Medulla oblongata (tissue), 1 donor: ENCODE results near the gene NPLOC4.
"Not testable (repeated sequence)": the region's sequence is repeated elsewhere in the genome, so short reads cannot be mapped to it uniquely, and the experiment has no call there.

ENCODE experiments used
- DNase-seq: peaks from one replicate; pipeline ENCODE4 v3.0.0-alpha.2; 2015; ENCODE audit errors: extremely low spot score

NPLOC4 gene

DNA sequence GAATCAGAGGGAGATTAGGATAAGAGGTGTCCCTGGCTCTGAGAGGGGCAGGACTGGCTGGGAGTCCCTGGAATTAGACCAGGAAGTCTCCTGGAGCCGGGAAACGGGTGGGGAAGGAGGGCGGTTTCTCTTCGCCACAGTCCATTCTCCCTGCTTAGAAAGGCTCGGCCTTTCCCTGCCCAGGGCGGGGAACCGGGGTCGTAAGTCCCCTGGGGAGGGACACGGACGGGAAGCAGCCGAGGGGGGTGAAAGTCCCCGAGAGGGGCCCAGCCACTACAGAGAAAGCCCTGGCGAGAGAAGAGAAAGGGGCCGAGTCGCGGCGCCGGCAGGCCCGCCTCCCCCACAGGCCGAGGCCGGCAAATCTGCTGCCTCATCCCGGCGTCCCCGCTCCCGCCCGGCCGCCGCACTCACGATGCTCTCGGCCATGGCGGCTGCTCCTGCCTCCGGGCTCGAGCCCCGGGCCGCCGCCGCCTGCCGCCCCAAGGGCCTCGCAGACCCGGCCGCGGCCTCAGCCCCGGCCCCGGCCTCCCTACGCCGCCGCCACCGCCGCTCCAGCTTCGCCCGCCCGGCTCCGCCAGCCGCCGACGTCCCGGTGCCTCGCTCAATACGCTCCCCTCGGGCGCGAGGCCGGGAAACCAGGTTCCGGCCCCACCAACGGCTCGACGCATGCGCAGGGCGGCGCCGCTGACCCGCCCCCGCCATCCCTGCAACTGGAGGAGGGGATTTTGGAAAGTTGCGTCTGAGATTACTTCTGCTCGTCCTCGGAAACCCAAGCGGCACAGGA lies at the start of gene NPLOC4, which contains the start of gene TSPAN10:
NPLOC4 (minus strand) TSS at position 608 of the 784 bp plus-strand sequence; CDS start at position 426, 182 bp downstream.
TSPAN10 (plus strand) TSS at position 692 of the 784 bp plus-strand sequence. CDS start 5,217 bp downstream, outside the sequence.
- peak; percentile 81 for DNase-seq

DNA sequence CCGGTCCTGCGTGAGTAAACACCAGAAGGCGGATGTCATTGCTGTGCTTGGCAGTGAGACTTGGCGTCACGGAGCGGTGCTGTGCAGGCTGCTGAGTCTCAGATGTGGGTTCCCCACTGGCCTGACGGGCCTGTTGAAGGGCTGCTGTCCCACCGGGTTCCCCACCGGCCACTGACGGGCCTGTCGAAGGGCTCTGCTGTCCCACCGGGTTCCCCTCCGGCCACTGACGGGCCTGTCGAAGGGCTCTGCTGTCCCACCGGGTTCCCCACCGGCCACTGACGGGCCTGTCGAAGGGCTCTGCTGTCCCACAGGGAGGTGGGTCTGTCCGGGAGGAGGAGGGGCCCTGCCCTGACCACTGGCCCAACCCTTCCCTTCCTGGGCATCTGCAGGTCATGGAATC lies 49.7 kb upstream of the NPLOC4 start:
- no peak for DNase-seq

DNA sequence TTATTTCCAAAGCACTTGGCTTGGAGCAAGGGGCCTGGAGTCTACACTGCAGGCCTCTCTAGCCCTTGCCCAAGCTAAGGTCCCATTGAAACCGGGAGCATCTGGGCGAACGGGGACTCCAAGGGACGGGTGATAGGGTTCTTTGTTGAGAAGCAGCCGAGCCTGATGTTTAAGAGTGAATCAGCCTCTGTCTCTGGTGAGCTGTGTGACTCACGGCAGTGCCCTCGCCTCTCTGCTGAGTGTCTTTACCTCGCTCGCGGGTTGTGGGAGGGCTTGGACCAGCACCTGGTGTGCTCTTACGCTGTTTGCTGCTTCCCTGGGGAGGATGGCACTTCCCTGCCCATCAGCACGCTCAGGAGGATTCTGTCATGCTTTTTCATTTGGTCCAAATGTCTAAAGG lies 48.2 kb upstream of the NPLOC4 start:
- no peak for DNase-seq

DNA sequence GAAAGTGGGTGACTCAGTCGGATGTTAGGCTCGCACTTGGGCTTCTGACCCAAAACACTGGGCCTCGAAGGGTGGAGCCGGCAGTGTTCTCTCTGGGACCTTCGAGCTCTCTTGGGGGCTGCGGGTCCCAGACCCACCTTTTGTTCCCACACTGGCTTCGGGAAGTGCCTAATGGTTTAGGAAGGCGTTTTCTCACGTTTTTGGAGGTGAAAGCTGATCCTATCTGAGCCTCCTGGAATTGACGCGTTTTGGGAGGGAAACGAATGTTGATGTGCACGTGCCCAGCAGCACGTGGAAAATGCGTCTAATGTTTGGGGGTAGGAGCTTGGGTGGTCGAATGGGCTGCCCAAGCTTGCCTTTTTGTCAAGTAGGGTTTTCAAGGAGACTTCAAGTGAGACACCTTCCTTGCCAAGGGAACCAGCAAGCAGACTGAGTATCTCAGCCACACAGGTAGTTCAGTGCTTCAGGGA lies 47.6 kb upstream of the NPLOC4 start:
- no peak for DNase-seq

DNA sequence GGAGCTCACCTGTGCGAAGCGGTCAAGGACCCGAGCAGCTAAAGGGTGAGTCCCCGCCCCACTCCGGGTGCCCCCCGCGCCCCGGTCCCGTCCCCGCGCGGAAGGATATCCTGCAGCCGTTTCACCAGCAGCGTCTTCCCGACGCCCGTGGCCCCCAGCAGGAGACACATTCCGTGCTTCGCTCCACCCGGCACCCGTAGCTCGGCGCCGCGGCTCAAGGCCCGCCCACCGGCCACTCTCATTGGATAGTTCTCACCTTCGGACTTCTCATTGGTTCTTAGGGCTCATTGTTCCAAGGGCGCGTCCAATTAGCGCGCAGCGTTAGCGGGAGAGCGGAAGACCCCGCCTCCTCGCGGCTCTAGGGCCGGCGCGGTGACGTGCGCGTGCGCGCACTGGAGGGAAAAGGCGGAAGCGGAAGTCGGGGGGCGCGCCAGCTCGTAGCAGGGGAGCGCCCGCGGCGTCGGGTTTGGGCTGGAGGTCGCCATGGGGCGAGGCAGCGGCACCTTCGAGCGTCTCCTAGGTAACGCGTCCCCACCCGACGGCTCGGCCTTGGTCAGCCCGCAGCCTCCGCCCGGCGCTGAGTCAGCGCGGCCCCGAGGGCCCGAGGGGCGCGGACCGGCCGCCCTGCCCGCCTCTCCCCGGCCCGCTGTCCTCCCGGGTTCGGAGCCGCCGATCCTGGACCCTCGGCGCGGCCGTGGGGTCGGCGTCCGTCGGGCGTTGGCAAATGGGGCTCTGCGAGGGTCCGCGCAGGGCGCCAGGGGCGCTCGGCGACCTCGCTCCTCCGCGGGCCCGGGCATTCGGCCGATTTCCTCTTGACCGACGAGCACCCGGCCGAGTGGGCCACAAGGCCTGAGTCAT lies 46.9 kb upstream of the NPLOC4 start, which contains the start of the genes ARL16 and HGS:
ARL16 (minus strand) TSS at position 214 of the 858 bp plus-strand sequence; CDS start at position 170, 44 bp downstream.
HGS (plus strand) TSS at position 428 of the 858 bp plus-strand sequence; CDS start at position 484, 56 bp downstream.
- DNase-seq: peak; percentile 99

DNA sequence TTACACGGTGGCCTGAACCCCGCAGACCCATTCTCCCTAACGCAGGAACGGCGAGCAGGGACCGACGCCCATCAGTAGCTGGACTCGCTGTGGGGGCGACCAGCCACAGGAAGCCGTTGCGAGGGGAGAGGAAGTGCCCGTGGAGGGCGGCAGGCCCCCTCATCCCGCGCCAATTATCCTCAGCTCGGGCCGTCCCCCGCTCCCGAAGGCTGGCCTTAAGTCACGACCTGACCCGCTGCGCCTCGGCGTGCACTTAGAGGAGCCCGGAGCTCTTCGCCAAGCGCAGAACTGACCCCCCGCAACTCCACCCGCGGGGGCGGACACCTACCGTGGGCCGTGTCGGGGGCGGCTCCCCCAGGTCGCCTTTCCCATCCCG lies 46.3 kb upstream of the NPLOC4 start:
- no peak for DNase-seq

DNA sequence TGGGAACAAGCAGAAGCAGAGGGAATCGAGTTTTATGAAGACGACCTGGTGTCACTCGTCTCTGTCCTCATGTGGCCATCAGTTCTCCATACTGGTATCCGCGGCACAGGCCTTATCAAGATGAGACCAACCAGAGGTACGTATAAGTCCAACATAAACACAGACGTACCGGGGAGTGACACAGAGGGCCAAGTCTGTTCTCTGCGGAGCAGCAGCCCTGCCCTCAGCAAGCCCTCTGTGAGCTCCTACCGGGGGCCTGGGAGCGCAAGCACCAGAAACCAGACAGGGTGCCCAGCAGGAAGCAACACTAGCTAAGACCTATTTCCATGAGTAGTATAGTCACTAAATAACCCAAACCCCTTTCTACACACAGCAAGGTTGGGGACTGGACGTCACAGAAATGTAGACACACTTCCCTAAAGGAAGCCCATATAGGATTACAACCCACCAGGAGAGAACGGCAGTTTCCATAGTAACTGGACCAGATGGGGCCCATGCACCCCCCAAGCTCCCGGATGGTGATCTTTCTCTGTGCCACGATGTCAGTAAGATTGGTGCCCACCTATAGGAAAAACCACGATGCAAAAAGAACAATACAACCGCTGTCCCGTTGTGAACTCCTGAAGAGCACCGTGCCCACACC lies 45.8 kb upstream of the NPLOC4 start:
- DNase-seq: no peak

DNA sequence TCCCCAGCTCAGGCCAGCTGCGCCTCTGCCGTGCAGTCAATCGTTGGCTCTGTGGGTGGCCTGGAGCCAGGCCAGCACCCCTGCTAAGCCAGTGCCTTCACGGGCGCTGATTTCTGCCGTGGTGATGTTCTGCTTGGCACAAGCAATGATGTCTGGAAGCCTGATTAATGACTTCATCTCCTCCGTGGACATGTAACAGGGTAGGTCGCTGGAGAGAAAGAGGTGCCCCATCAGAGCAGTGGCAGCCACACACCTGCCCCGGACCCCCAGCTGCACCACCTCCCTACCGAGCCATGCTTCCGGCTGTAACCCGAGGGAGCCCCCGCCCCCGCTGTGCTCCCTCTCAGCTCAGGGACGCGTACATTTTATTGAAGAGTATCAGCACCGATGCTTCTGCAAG lies 44.8 kb upstream of the NPLOC4 start:
- no peak for DNase-seq

DNA sequence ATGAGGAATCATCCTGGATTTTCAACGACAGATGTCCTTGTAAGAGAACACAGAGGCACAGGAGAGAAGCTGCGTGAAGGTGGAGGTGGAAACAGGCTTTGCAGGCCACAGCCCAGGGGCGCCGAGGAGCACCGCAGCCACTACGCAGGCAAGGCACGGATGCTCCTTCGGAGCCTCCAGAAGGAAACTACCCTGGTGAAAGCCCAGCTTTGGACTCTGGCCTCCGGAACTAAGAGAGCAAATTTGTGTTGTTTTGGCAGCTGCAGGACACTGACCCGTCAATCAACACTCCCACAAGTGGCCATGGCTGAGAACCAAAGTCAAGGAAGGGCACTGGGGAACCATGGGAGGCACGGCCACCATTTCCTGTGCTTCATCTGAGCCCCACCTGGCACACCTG lies 43.2 kb upstream of the NPLOC4 start:
- no peak for DNase-seq

DNA sequence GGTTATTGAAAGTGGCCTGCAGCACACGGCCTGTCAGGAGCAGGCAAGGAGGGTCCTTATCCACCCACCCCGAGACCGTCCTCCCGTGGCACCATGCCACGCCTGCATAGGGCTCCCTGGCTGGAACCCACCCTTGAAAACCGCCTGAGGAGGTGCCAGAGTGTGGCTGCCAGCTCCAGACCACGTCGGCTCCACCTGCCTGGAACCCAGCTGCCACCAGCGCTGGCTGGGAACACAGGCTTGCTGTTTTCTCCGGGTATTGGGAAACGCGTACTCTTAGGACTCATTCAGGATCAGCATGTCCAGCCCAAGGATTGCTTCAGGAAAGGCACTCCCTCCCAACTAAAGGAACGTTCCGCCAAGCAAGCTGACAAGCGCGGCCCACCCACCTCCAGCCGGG lies 40.0 kb upstream of the NPLOC4 start:
- no peak for DNase-seq

DNA sequence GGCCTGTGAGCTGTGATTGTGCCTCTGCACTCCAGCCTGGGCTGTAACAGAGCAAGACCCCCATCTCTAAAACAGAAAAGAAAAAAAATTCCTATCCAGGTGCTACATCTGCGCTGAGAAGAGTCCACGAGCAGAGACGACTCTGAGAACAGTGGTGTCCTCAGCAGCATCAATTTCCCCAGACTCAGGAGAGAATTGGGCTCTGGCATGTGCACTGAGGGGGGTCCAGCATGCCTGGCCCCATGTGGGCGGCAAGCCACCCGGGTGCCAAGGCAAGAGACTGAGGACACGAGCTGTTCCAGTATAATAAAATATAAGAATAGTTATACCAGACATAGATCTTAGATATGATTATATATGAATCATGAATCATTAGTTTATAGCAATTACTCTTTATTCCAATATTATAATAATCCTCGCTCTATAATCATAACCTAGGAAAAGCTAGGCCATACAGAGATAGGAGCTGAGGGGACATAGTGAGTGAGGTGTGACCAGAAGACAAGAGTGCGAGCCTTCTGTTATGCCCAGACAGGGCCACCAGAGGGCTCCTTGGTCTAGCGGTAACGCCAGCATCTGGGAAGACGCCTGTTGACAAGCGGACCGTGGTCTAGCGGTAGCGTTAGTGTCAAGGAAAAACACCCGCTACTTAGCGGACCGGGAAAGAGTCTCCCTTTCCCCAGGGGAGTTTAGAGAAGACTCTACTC lies 38.8 kb upstream of the NPLOC4 start:
- not testable (repeated sequence) for DNase-seq

DNA sequence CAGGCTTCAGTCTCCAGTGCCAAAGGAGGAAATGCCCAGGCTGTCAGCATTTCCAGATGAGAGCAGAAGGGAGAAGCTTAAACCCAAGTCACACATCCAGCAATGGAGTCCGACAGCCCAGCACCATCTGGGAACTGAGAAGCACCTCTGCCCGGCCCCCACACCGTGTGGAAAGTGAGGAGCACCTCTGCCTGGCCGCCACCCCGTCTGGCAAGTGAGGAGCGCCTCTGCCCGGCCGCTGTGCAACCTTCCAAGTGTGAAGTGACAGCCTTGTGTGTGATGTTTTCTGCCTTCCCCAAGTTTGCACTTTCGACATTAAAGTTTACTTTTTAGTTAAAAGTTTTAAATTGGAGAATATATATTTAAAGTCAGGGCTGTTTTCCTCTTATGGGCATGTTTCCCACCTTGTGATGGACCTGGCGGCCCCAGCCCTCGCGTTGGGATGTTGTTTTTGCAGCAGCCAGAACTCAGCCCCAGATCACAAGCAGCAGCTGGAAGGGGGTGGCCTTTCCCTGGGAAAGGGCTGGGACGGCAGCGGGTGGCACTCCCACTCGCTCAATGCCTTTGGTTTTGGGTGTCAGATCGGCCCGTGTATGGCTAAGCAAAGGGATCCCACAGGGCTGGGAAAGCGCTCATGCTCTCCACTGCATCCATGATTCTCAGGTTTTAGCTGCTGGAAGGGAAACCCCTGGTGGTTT lies 36.8 kb upstream of the NPLOC4 start:
- no peak for DNase-seq

DNA sequence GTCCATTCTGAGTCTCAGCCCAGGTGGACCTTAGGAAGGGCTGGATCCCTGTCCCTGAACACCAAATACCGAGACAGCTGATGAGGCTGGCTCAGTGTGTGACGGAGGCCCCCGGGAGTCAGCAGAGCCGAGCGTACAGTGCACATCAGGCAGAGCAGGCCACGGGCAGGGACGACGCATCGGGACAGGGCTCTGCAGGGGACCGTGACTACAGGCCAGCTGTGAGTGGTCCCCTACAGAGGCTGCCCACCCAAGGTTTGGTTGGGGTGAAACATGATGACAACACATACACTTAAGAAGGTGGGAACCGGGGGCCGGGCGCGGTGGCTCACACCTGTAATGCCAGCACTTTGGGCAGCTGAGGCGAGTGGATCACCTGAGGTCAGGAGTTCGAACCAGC lies 36.0 kb upstream of the NPLOC4 start:
- no peak for DNase-seq

DNA sequence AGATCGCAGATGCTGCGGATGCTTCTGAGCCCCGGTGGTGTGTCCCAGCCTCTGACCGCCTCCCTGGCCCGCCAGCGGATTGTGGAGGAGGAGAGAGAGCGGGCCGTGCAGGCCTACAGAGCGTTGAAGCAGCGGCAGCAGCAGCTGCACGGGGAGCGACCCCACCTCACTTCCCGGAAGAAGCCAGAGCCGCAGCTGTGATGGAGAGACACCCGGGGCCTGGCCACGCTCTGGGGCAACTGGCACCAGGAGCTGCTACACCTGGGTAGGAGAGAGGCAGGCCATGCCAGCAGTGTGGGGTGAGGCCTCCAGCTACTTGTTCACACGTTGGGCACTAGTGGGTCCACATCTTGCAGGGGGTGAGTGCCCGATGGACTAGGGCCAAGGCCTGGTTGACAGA lies 35.6 kb upstream of the NPLOC4 start:
- no peak for DNase-seq

DNA sequence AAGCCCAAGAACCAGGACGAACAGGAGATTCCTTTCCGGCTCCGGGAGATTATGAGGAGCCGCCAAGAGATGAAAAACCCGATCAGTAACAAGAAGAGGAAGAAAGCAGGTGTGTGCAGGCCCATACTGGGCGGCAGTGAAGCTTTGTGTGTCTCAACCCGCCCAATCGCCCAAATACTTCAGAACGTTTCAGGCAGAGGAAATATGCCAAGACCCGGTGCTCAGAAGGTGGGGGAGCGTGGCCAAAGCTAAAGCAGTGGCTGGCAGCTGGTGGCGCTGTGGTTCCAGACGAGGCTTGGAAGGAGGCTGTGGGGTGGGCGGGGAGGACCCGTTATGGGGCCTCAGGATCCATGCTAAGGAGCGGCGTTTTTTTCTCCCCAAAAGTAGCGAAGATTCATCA lies 30.8 kb upstream of the NPLOC4 start:
- DNase-seq: no peak

DNA sequence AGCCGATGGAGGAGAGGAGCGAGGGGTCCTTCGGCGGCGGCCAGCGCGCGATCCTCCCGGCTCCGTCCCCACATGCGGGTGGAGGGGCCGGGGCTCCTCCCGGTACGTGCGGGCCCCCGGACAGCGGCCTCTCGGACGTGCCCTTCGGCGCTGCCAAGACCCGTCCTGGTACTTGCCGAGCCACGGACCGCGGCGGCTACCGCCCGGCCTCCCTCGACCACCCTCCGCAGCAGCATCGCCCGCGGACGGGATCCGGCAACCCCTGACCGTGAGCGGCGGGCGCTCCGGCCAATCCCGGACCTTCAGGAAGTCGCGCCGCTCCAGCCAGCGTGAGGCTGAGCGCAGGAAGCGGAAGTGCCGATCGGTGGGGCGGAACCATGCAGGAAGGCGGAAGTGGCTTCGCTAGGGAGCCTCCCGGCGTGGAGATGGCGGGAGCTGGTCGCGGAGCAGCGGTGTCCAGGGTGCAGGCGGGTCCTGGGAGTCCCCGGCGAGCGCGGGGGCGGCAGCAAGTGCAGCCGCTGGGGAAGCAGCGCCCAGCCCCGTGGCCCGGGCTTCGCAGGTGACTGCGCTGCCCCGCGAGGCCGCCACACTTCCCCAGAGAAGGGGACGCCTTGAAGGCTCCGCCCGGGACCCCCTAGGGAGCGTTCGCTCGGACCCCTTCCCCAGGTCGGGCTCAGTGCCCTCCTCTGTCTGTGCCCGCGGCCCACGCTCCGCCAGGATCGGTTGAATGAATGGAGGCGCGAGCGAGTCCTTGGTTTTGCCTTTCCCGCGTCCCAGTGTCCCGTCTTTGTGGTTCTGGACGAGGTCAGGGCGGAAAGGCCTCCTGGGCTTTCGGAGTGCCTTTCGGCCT lies 29.7 kb upstream of the NPLOC4 start, which contains the start of the genes CCDC137 and OXLD1:
CCDC137 (plus strand) TSS at position 396 of the 850 bp plus-strand sequence; CDS start at position 426, 30 bp downstream.
OXLD1 (minus strand) TSS at position 264 of the 850 bp plus-strand sequence; CDS start at position 236, 28 bp downstream.
- peak; percentile 97 for DNase-seq

DNA sequence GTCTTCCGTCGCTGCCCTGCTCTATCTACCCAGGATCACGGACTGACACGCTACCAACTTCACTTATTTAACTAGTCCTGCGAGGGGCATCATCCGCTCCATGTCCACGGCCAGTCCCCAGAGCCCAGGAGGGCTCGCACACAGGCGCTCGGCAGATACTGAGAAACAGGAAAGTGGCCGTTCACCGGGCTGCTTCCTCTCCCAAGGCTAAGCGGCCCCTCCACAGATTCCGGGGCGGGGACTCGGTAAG lies 29.1 kb upstream of the NPLOC4 start:
- DNase-seq: no peak

DNA sequence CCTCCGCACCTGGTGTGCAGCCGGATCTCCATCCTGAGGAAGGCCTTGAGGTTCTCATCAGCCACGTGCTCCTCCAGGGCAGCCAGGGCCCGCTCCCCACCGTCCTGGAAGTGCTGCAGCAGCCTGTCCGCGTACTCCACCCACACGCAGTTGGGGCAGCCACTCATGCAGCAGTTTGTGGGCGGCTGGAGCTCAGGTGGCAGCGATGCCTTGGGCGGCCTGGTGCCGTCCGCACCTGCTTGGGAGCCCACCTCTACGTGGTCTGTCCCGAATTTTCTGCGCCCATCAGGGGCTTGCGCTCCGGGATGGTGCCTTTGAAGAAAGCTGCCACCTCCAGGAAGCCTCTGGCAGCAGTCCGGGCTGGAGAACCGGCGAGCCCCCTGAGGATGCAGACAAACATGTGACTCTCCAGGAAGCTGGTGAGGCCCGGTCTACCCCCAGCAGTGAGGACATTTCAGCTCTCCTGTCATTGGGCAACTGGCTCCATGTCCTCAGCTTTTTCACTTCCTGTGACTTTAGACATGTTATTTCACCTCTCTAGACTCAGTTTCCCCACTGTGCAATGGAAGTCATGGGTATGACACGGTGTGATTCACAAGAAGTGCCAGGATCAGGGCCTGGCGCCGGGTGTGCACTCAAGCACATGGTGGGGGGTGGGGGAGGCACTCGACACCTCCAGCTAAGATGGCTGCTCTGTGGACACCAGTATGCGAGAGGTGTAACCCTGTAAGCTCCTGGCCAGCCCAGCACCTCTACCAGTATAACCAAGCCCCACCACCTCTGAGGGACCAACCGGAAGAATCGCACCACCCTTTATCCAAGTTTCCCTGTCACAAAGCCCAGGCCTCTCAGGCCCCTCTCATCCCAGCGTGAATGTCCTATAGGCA lies 28.5 kb upstream of the NPLOC4 start:
- DNase-seq: no peak

DNA sequence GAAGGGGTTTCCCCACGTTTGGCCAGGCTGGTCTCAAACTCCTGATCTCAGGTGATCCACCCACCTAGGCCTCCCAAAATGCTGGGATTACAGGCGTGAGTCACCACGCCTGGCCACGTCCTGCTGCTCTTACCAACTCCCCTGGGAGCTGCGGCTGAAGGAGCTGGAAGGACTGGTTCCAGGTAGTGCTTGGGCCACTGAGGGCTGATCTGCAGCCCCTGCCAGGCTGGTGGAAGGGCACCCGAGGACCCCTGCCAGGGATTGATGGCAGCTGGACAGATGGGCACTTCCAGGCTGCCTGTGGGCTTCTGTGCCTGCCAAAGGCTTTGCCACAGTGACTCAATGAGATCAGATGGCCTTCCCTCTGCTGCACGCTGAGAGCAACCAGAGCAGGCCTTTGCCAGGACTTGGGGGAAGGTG lies 27.1 kb upstream of the NPLOC4 start:
- DNase-seq: no peak
